RWPE1 (cell line): ENCODE results near the gene RFX1.
A peak's percentile ranks its signal among the peaks of the same experiment; 100 is the strongest.
"Not testable (repeated sequence)": the region's sequence is repeated elsewhere in the genome, so short reads cannot be mapped to it uniquely, and the experiment has no call there.

Experiments used
- CTCF ChIA-PET: fragments of 350-600 bp; sonication (Branson Sonifier 250); formaldehyde crosslinking; extraction: SDS; loops from one replicate; lab custom pipeline; 2021; lab: Yijun Ruan, JAX
- POLR2A ChIA-PET: fragments of 400-600 bp; formaldehyde crosslinking; extraction: SDS; loops from one replicate; lab custom pipeline; 2020; ENCODE audit warnings: antibody characterized with exemption; ENCODE audit not compliant: low non-redundant PET; lab: Yijun Ruan, JAX
- DNase-seq: peaks from one replicate; pipeline ENCODE4 v3.0.0; 2012; ENCODE audit warnings: low spot score
- H3K27ac ChIP-seq: fragments of 450-650 bp; 2 replicates; pipeline ENCODE4 v1.5.1; 2017
- TF ChIP-seq, protein P1 (sequence below): fragments of 450-650 bp; conservative IDR thresholded peaks from 2 replicates; pipeline ENCODE4 v1.5.1; 2017; ENCODE audit warnings: low read depth, mild to moderate bottlenecking

RFX1 gene

GRCh38 chr19:14028901-14029300 is 22.8 kb upstream of the RFX1 start:
- DNase-seq = no peak
- ChIA-PET POLR2A (interaction anchor here (1.0 kb wide), 1 partner anchor 23 kb away, joined by 3 read pairs; the partner anchor contains the start of gene RFX1), CTCF (interaction anchor here (0.6 to 0.7 kb wide), 3 partner anchors 13 to 259 kb away, joined by 3 to 6 read pairs (median 4); no protein-coding TSS in a partner anchor)
- TF ChIP-seq, protein P1, sequence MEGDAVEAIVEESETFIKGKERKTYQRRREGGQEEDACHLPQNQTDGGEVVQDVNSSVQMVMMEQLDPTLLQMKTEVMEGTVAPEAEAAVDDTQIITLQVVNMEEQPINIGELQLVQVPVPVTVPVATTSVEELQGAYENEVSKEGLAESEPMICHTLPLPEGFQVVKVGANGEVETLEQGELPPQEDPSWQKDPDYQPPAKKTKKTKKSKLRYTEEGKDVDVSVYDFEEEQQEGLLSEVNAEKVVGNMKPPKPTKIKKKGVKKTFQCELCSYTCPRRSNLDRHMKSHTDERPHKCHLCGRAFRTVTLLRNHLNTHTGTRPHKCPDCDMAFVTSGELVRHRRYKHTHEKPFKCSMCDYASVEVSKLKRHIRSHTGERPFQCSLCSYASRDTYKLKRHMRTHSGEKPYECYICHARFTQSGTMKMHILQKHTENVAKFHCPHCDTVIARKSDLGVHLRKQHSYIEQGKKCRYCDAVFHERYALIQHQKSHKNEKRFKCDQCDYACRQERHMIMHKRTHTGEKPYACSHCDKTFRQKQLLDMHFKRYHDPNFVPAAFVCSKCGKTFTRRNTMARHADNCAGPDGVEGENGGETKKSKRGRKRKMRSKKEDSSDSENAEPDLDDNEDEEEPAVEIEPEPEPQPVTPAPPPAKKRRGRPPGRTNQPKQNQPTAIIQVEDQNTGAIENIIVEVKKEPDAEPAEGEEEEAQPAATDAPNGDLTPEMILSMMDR = no peak
- no peak overlapping the region for H3K27ac ChIP-seq

GRCh38 chr19:14027856-14028450 is 21.8 kb upstream of the RFX1 start, which contains the start of gene RLN3:
Gene RLN3 (plus strand): TSS chr19:14028148. CDS start chr19:14028205, 57 bp downstream.
- CTCF ChIA-PET = interaction anchor here (0.7 kb wide), 1 partner anchor 1141 kb away, joined by 6 read pairs; the partner anchor contains the start of gene KLF1

DNA sequence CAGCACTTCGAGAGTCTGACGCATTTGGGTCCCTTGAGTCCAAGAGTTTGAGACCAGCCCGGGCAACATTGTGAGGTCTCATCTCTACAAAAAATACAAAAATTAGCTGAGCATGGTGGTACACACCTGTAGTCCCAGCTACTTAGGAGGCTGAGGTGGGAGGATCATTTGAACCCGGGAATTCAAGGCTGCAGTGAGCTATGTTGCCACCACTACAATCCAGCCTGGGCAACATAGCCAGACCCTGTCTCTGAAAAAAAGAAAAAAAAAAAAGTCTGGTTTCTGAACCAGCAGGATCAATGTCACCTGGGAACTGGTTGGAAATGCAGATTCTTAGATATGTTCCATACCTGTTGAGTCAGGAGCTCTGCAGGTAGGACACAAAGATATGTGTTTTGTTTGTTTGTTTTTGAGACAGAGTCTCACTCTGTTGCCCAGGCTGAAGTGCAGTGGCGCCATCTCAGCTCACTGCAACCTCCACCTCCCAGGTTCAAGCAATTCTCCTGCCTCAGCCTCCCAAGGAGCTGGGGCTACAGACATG is 20.6 kb upstream of the RFX1 start:
- CTCF ChIA-PET, H3K27ac ChIP-seq, DNase-seq, POLR2A ChIA-PET: not testable (repeated sequence)

More at GRCh38 chr19:14027856-14028450, 21.8 kb upstream of the RFX1 start, which contains the start of gene RLN3:
- H3K27ac ChIP-seq = no peak within 1 kb of the TSS
- POLR2A ChIA-PET = no interaction called here
- no peak for DNase-seq
- TF ChIP-seq, protein P1 = no peak

DNA sequence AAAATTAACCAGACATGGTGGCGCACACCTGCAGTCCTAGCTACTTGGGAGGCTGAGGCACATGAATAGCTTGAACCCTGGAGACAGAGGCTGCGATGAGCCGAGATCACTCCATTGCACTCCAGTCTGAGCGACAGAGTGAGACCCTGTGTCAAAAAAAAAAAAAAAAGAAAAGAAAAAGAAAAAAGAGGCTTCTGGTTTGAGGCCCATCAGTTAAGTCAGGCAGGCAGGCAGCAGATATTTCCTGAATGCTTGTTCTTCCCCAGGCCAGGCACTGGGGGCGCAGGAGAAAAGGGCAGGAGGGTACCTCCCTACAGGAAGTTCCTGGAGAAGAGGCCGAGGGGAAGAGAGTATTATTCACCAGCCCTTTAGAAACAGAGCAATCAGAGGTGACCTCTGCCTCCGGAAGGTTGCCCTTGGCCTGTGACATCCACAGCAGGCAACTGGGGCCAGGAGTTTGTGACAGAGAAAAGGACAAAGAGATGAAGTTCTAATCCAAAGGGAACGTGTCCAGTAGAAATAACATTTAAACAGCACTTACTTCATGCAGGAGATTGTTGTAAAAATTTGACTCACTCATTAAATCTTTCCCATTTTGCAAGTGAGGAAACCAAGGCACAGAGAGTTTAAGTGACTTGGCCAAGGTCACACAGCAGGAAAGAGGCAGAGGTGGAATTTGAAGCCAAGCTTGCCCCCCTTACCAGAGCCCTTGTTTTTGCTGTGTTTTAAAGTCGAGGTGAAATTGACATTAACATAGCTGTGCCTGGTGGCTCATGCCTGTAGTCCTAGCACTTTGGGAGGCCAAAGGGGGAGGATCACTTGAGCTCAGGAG is 17.5 kb upstream of the RFX1 start:
- peak; percentile 54 for DNase-seq
- POLR2A ChIA-PET = interaction anchor here (0.7 kb wide), 1 partner anchor 174 kb away, joined by 6 read pairs; no protein-coding TSS in a partner anchor
- peak overlapping the region; percentile 35; the same call in 1 of the 2 replicates for H3K27ac ChIP-seq
- CTCF ChIA-PET = interaction anchor here (0.6 kb wide), 3 partner anchors 45 to 210 kb away, joined by 3 to 6 read pairs (median 3); no protein-coding TSS in a partner anchor
- TF ChIP-seq, protein P1 = peak; percentile 71

GRCh38 chr19:14022469-14022868 is 16.3 kb upstream of the RFX1 start:
- no peak overlapping the region for H3K27ac ChIP-seq
- TF ChIP-seq, protein P1 = no peak
- CTCF ChIA-PET = interaction anchor here (1.1 kb wide), 1 partner anchor 20 kb away, joined by 4 read pairs; no protein-coding TSS in a partner anchor
- POLR2A ChIA-PET = no interaction called here
- no peak for DNase-seq

- TF ChIP-seq, protein P1 = no peak
- ChIA-PET POLR2A (no interaction called here), CTCF (interaction anchor here (0.8 to 1.1 kb wide), 2 partner anchors 21 to 38 kb away, joined by 3 to 4 read pairs; no protein-coding TSS in a partner anchor)
- DNase-seq = no peak
- H3K27ac ChIP-seq = no peak overlapping the region
Measured at GRCh38 chr19:14021474-14021873, 15.4 kb upstream of the RFX1 start.

- DNase-seq, POLR2A ChIA-PET, H3K27ac ChIP-seq: not testable (repeated sequence)
- CTCF ChIA-PET = interaction anchor here (0.5 to 1.0 kb wide), 2 partner anchors 45 to 935 kb away, joined by 3 read pairs; no protein-coding TSS in a partner anchor
Measured at GRCh38 chr19:14019739-14020138, 13.6 kb upstream of the RFX1 start.
